Natural killer cell (primary cell): Measurements from ENCODE around the gene STARD6. TPM values are rescaled to one million over a fixed set of nuclear protein-coding genes. Genes with fewer than 3 reads are reported as not detected.
A peak's percentile ranks its signal among the peaks of the same experiment; 100 is the strongest.

Source experiments
- ATAC-seq, 3 donors: fragments of 150-1000 bp in 2 of 3; fragments of 200-7000 bp in 1 of 3; cut with Tn5 transposase; 1 replicate in 1 of 3; 2 replicates in 2 of 3; pipeline ENCODE4 v1.10.0; 2021; ENCODE audit warnings: mild to moderate bottlenecking in 2 of 3, moderate library complexity in 2 of 3
- DNase-seq, 2 donors: peaks; one replicate each; pipeline versions ENCODE4 v3.0.0 to v3.0.0-alpha.2; 2013 to 2021; ENCODE audit warnings: mixed read lengths in 1 of 2
- H3K27ac ChIP-seq: one replicate; pipeline ENCODE4 v1.5.1; 2013; ENCODE audit warnings: mild to moderate bottlenecking, low read length
- H3K27me3 ChIP-seq: one replicate; pipeline ENCODE4 v1.6.1; 2013; ENCODE audit warnings: low read length; ENCODE audit not compliant: control insufficient read depth, insufficient read depth
- H3K36me3 ChIP-seq: one replicate; pipeline ENCODE4 v1.6.1; 2013; ENCODE audit warnings: low read length; ENCODE audit not compliant: control insufficient read depth, insufficient read depth
- H3K4me1 ChIP-seq: one replicate; pipeline ENCODE4 v1.6.1; 2013; ENCODE audit warnings: low read length; ENCODE audit not compliant: control insufficient read depth, insufficient read depth
- H3K4me3 ChIP-seq: one replicate; pipeline ENCODE4 v1.5.1; 2013; ENCODE audit warnings: low read length
- H3K9me3 ChIP-seq: one replicate; pipeline ENCODE4 v1.6.1; 2013; ENCODE audit warnings: low read length; ENCODE audit not compliant: control insufficient read depth, insufficient read depth
- H3K27ac Mint-ChIP-seq, 2 donors: one replicate each; pipeline ENCODE4 v1.8.0; 2022; ENCODE audit warnings: mild to moderate bottlenecking in 2 of 2, mixed read lengths in 2 of 2, moderate library complexity in 1 of 2
- H3K27me3 Mint-ChIP-seq, 2 donors: one replicate each; pipeline ENCODE4 v1.8.0; 2022; ENCODE audit warnings: low read depth in 2 of 2, mixed read lengths in 2 of 2
- H3K36me3 Mint-ChIP-seq: one replicate; pipeline ENCODE4 v1.8.0; 2022; ENCODE audit warnings: mixed read lengths
- H3K4me1 Mint-ChIP-seq, 2 donors: one replicate each; pipeline ENCODE4 v1.8.0; 2022; ENCODE audit warnings: mixed read lengths in 2 of 2
- H3K4me3 Mint-ChIP-seq: one replicate; pipeline ENCODE4 v1.8.0; 2022; ENCODE audit warnings: mild to moderate bottlenecking, moderate library complexity, mixed read lengths
- H3K9me3 Mint-ChIP-seq, 2 donors: one replicate each; pipeline ENCODE4 v1.8.0; 2022; ENCODE audit warnings: mixed read lengths in 2 of 2
- WGBS: methylation state at CpG from one replicate; pipeline ENCODE4 v1.1.7; 2013; ENCODE audit warnings: missing lambda C conversion rate; ENCODE audit not compliant: insufficient coverage; 5-methylcytosine and 5-hydroxymethylcytosine counted together
- intact Hi-C: fragments of 100-400 bp; cut with micrococcal nuclease; formaldehyde crosslinking; loops from one replicate; pipeline ENCODE4 v1.14.2; 2022
- total RNA-seq, 4 donors: library from RNA; stranded (reverse); fragments of 120-200 nt in 1 of 4; gene quantifications; one replicate each; pipeline versions ENCODE4 v1.2.3 to v1.2.4, GENCODE V29; 2013 to 2022
- TF ChIP-seq, protein P1 (sequence below): fragments of 200-600 bp; IDR thresholded peaks from one replicate; pipeline ENCODE4 v1.8.0; 2022; ENCODE audit warnings: antibody characterized with exemption

STARD6 gene
- total RNA-seq, 3 donors from 2014 or later (not counting 1 experiment from before 2014, with no cell fraction given), result not detected

DNA sequence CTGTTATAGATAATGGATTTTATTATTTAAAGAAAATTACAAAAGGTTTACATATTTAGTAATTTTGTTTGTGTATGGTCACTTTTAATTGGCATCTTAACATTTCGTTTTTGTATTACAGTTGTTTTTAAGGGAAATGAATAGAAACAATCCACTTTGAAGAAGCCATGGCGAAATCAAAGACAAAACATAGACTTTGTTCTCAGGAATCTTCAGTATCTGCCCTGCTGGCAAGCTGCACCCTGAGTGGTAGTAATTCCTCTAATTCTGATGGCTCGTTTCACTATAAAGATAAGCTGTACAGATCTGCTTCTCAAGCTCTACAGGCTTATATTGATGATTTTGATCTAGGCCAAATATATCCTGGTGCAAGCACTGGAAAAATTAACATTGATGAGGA, 2.7 kb upstream of the STARD6 start:
- Histone ChIP-seq H3K4me1 (peaks cover 9% of the 10 kb centered on the region), H3K9me3 (no peaks in the 10 kb centered on the region), H3K36me3 (no peaks in the 10 kb centered on the region), H3K4me3 (no peak overlapping the region), H3K27ac (no peak overlapping the region), H3K27me3 (no peaks in the 10 kb centered on the region)
- DNase-seq, result no peak
- 100% methylated on average over 3 of the region's 3 CpGs for WGBS
- ATAC-seq, result no peak
- Mint-ChIP-seq H3K9me3 (no peaks in the 10 kb centered on the region), H3K27ac (no peak overlapping the region), H3K4me3 (no peak overlapping the region), H3K27me3 (no peaks in the 10 kb centered on the region), H3K4me1 (peaks cover 22% of the 10 kb centered on the region in 2 donors), H3K36me3 (no peaks in the 10 kb centered on the region)
- TF ChIP-seq, protein P1, sequence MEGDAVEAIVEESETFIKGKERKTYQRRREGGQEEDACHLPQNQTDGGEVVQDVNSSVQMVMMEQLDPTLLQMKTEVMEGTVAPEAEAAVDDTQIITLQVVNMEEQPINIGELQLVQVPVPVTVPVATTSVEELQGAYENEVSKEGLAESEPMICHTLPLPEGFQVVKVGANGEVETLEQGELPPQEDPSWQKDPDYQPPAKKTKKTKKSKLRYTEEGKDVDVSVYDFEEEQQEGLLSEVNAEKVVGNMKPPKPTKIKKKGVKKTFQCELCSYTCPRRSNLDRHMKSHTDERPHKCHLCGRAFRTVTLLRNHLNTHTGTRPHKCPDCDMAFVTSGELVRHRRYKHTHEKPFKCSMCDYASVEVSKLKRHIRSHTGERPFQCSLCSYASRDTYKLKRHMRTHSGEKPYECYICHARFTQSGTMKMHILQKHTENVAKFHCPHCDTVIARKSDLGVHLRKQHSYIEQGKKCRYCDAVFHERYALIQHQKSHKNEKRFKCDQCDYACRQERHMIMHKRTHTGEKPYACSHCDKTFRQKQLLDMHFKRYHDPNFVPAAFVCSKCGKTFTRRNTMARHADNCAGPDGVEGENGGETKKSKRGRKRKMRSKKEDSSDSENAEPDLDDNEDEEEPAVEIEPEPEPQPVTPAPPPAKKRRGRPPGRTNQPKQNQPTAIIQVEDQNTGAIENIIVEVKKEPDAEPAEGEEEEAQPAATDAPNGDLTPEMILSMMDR, result no peak
- intact Hi-C loops, result no loop called here

GRCh38 chr18:54359233-54359632, 1.6 kb upstream of the STARD6 start:
- ATAC-seq (no peak), DNase-seq (no peak)
- H3K27me3 Mint-ChIP-seq, result no peaks in the 10 kb centered on the region
- Histone ChIP-seq H3K4me3 (no peak overlapping the region), H3K4me1 (peaks cover 9% of the 10 kb centered on the region), H3K36me3 (no peaks in the 10 kb centered on the region), H3K27ac (no peak overlapping the region), H3K27me3 (no peaks in the 10 kb centered on the region), H3K9me3 (no peaks in the 10 kb centered on the region)
- no peaks in the 10 kb centered on the region for H3K36me3 Mint-ChIP-seq
- no peaks in the 10 kb centered on the region for H3K9me3 Mint-ChIP-seq
- H3K4me3 Mint-ChIP-seq, result peak overlapping the region; percentile 100
- H3K27ac Mint-ChIP-seq, result peak overlapping the region in 1 of 2 donors; percentile 92
- TF ChIP-seq, protein P1, result no peak
- 85% methylated on average over 3 of the region's 6 CpGs for WGBS
- intact Hi-C loops, result loop anchor here (10.0 kb wide), 1 partner anchor 56 kb away; no protein-coding TSS in a partner anchor
- H3K4me1 Mint-ChIP-seq, result peaks cover 22% of the 10 kb centered on the region in 2 donors

GRCh38 chr18:54358495-54359040, 910 bp upstream of the STARD6 start:
- Mint-ChIP-seq H3K4me3 (peak overlapping the region; percentile 100), H3K27ac (peak overlapping the region; percentile 92), H3K27me3 (no peaks in the 10 kb centered on the region), H3K9me3 (no peaks in the 10 kb centered on the region), H3K36me3 (no peaks in the 10 kb centered on the region), H3K4me1 (peaks cover 22% of the 10 kb centered on the region in 2 donors)
- no peak for ATAC-seq
- peak overlapping the region; percentile 70 for H3K4me3 ChIP-seq
- TF ChIP-seq, protein P1, result no peak
- H3K27me3 ChIP-seq, result no peaks in the 10 kb centered on the region
- DNase-seq, result no peak
- intact Hi-C loops, result loop anchor here (1.0 to 10.0 kb wide), 2 partner anchors 32 to 56 kb away; no protein-coding TSS in a partner anchor
- no peak overlapping the region for H3K27ac ChIP-seq
- 5% methylated on average over 20 of the region's 21 CpGs for WGBS
- H3K4me1 ChIP-seq, result peaks cover 9% of the 10 kb centered on the region
- H3K36me3 ChIP-seq, result no peaks in the 10 kb centered on the region
- no peaks in the 10 kb centered on the region for H3K9me3 ChIP-seq
